ENCODE data around the gene SZT2.

DNA sequence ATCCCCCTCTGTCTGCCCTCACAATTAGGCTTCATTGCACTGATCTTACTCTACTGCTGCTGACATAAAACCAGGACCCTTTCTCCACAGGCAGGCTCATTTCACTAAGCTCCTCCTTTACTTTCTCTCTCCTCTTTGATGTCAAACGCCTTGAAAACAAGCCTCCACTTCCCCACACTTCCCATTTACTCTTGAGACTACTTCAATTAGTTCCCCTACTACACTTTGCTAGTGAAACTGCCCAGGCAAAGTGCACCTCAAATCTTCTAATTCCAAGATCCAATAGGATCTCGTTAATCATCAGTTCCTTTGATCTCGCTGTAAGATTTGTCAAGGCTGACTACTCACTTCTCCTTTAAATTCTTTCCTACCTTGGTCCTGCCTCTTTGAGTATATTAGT is 36.8 kb upstream of the SZT2 start:
- TF ChIP-seq, protein P1, sequence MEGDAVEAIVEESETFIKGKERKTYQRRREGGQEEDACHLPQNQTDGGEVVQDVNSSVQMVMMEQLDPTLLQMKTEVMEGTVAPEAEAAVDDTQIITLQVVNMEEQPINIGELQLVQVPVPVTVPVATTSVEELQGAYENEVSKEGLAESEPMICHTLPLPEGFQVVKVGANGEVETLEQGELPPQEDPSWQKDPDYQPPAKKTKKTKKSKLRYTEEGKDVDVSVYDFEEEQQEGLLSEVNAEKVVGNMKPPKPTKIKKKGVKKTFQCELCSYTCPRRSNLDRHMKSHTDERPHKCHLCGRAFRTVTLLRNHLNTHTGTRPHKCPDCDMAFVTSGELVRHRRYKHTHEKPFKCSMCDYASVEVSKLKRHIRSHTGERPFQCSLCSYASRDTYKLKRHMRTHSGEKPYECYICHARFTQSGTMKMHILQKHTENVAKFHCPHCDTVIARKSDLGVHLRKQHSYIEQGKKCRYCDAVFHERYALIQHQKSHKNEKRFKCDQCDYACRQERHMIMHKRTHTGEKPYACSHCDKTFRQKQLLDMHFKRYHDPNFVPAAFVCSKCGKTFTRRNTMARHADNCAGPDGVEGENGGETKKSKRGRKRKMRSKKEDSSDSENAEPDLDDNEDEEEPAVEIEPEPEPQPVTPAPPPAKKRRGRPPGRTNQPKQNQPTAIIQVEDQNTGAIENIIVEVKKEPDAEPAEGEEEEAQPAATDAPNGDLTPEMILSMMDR (IDR thresholded peaks at IDR 0.05; ENCODE audit: low read depth, low read length) = no peak
- no peak for TF ChIP-seq POLR2A (IDR thresholded peaks at IDR 0.05; ENCODE audit: extremely low read depth, insufficient read length)

All from NB4 (cell line).